PFSK-1 (cell line): ENCODE data around the gene CRIP2.

Source experiments
- FOXP2 ChIP-seq: optimal IDR thresholded peaks from 2 replicates; pipeline ENCODE3; 2011; ENCODE audit warnings: borderline replicate concordance, control low read depth, inconsistent platforms; ENCODE audit not compliant: insufficient read depth; ENCODE audit errors: extremely low read length, extremely low read depth
- POLR2AphosphoS5 ChIP-seq: IDR thresholded peaks from 2 replicates; pipeline ENCODE4 v1.6.1; 2012; ENCODE audit warnings: low read depth, mild to moderate bottlenecking, control low read depth, low read length, moderate library complexity
- SIN3A ChIP-seq: IDR thresholded peaks from 2 replicates; pipeline ENCODE4 v1.6.1; 2012; ENCODE audit warnings: mild to moderate bottlenecking, low read length, moderate library complexity, borderline replicate concordance; ENCODE audit not compliant: insufficient read depth
- TAF1 ChIP-seq: IDR thresholded peaks from 2 replicates; pipeline ENCODE4 v1.6.1; 2012; ENCODE audit warnings: low read length, control low read depth, borderline replicate concordance; ENCODE audit not compliant: insufficient read depth
- TF ChIP-seq, protein P1 (sequence below), 2 experiments: IDR thresholded peaks; 2 replicates each; pipeline versions ENCODE4 v1.6.1 to v1.8.0; 2011 to 2012; ENCODE audit warnings: low read depth in 2 of 2, low read length in 2 of 2, control low read depth in 1 of 2, inconsistent platforms in 1 of 2, mild to moderate bottlenecking in 1 of 2, moderate library complexity in 1 of 2; ENCODE audit not compliant: insufficient read depth in 1 of 2

Gene CRIP2

GRCh38 chr14:105433161-105433605, 41.4 kb upstream of the CRIP2 start:
- TF ChIP-seq, protein P1, sequence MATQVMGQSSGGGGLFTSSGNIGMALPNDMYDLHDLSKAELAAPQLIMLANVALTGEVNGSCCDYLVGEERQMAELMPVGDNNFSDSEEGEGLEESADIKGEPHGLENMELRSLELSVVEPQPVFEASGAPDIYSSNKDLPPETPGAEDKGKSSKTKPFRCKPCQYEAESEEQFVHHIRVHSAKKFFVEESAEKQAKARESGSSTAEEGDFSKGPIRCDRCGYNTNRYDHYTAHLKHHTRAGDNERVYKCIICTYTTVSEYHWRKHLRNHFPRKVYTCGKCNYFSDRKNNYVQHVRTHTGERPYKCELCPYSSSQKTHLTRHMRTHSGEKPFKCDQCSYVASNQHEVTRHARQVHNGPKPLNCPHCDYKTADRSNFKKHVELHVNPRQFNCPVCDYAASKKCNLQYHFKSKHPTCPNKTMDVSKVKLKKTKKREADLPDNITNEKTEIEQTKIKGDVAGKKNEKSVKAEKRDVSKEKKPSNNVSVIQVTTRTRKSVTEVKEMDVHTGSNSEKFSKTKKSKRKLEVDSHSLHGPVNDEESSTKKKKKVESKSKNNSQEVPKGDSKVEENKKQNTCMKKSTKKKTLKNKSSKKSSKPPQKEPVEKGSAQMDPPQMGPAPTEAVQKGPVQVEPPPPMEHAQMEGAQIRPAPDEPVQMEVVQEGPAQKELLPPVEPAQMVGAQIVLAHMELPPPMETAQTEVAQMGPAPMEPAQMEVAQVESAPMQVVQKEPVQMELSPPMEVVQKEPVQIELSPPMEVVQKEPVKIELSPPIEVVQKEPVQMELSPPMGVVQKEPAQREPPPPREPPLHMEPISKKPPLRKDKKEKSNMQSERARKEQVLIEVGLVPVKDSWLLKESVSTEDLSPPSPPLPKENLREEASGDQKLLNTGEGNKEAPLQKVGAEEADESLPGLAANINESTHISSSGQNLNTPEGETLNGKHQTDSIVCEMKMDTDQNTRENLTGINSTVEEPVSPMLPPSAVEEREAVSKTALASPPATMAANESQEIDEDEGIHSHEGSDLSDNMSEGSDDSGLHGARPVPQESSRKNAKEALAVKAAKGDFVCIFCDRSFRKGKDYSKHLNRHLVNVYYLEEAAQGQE (IDR thresholded peaks at IDR 0.05; ENCODE audit: insufficient read depth in 1 of 2, low read depth in 2 of 2, low read length in 2 of 2) = no peak
- no peak for TF ChIP-seq POLR2AphosphoS5
- TF ChIP-seq FOXP2 = no peak
- TF ChIP-seq TAF1 = no peak
- TF ChIP-seq SIN3A = no peak

GRCh38 chr14:105436402-105436801, 38.2 kb upstream of the CRIP2 start:
- no peak for TF ChIP-seq SIN3A
- TF ChIP-seq FOXP2 = no peak
- no peak for TF ChIP-seq TAF1
- TF ChIP-seq POLR2AphosphoS5 = no peak

DNA sequence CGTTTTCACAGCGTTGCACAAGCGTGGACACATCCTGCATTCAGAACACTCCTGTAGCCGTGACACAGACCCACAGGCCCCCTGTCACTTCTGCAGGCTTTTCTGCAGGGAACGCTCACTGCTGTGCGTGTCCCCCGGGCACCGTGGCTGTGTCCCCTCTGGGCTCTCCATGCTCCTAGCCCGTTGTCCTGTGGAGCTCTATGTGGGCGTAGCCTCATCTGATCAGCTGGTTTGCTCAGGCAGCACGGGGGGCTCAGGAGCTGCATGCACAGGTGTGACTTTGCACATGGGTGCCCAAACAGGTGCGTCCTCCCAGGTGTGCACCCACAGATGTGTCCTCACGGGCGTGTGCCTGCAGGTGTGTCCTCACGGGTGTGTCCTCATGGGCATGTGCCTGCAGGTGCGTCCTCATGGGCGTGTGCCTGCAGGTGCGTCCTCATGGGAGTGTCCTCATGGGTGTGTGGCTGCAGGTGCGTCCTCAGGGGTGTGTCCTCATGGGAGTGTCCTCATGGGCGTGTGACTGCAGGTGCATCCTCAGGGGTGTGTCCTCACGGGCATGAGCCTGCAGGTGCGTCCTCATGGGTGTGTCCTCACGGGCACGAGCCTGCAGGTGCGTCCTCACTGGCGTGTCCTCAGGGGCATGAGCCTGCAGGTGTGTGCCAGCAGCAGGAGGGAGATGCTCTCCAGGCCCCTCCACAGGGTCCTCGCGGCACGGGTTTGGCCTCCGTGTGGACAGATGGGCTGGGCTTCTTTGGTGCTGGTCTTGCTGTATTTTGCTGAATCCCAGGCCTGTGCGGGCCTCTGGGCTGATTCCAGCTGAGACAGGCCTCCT, 37.5 kb upstream of the CRIP2 start:
- no peak for TF ChIP-seq POLR2AphosphoS5
- no peak for TF ChIP-seq TAF1
- TF ChIP-seq FOXP2 = no peak
- no peak for TF ChIP-seq SIN3A
- TF ChIP-seq, protein P1 (IDR thresholded peaks at IDR 0.05; ENCODE audit: insufficient read depth in 1 of 2, low read depth in 2 of 2, low read length in 2 of 2) = no peak

DNA sequence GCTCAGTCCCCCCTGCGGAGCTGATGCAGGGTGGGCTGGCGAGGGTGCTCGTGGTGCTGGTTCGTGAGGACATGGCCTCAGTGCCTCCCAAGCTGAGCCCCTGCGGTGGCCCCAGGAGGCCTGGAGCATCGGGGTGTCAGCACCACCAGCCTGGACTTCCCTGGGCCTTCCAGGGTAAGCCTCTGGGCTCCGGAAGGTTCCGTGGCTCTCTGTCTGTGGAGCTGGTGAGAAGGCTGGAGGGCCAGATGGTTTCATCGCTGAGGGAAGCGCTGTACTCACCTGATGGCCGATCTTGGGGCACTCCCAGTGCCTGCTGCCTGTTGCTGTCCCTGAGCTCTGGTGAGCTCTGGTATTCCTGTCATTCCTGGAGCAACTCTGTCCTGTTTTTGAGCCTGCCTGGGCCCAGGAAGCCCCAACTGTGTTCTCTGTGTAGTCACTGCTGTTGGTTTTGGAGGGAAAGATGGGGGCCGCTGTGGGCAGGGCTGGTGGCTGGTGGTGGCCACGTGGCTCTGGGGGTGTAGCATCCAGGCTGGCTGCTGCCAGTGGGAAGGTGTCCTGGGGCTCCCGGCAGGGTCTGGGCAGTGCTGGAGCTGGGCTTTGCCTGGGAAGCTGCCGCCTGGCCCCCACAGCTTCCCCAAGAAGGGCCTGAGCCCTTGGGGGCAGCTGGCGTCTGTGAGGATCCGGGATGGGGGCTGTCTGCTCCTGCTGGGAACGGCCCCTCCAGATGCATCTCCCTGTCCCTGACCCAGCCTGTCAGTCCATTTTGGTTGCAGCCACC, 36.7 kb upstream of the CRIP2 start:
- no peak for TF ChIP-seq TAF1
- no peak for TF ChIP-seq SIN3A
- no peak for TF ChIP-seq POLR2AphosphoS5
- no peak for TF ChIP-seq FOXP2
- TF ChIP-seq, protein P1 (IDR thresholded peaks at IDR 0.05; ENCODE audit: insufficient read depth in 1 of 2, low read depth in 2 of 2, low read length in 2 of 2) = no peak

GRCh38 chr14:105439179-105439578, 35.4 kb upstream of the CRIP2 start:
- TF ChIP-seq POLR2AphosphoS5 (no peak), FOXP2 (no peak), TAF1 (no peak), SIN3A (no peak)
- TF ChIP-seq, protein P1 (IDR thresholded peaks at IDR 0.05; ENCODE audit: insufficient read depth in 1 of 2, low read depth in 2 of 2, low read length in 2 of 2) = no peak
